ENCODE measurements around the gene KCNQ5. TPM values are rescaled to one million over a fixed set of nuclear protein-coding genes. Genes with fewer than 3 reads are reported as not detected.
"Not testable (repeated sequence)": the region's sequence is repeated elsewhere in the genome, so short reads cannot be mapped to it uniquely, and the experiment has no call there.

KCNQ5 gene
- total RNA-seq, 1 experiment from 2014 or later: 0.31 TPM

GRCh38 chr6:73157870-73158269 is 536.0 kb downstream of the KCNQ5 start:
- no peaks in the 10 kb centered on the region for H3K27me3 ChIP-seq (ENCODE audit: control insufficient read depth, insufficient read depth, low read length)

GRCh38 chr6:73169111-73169510 is 547.2 kb downstream of the KCNQ5 start:
- DNase-seq: no peak
- no peaks in the 10 kb centered on the region for H3K27me3 ChIP-seq (ENCODE audit: control insufficient read depth, insufficient read depth, low read length)
- H3K36me3 ChIP-seq (replicated peaks; ENCODE audit: control insufficient read depth, insufficient read depth, low read length): no peaks in the 10 kb centered on the region
- H3K4me3 ChIP-seq (ENCODE audit: insufficient read depth, low read depth, low read length): no peak overlapping the region

More at GRCh38 chr6:73157870-73158269, 536.0 kb downstream of the KCNQ5 start:
- Histone ChIP-seq H3K4me3 (ENCODE audit: insufficient read depth, low read depth, low read length) (no peak overlapping the region), H3K36me3 (replicated peaks; ENCODE audit: control insufficient read depth, insufficient read depth, low read length) (no peaks in the 10 kb centered on the region)
- peak; percentile 26 for DNase-seq

GRCh38 chr6:73169633-73170032 is 547.8 kb downstream of the KCNQ5 start:
- H3K27me3 ChIP-seq (ENCODE audit: control insufficient read depth, insufficient read depth, low read length): no peaks in the 10 kb centered on the region
- H3K4me3 ChIP-seq (ENCODE audit: insufficient read depth, low read depth, low read length): no peak overlapping the region
- no peaks in the 10 kb centered on the region for H3K36me3 ChIP-seq (replicated peaks; ENCODE audit: control insufficient read depth, insufficient read depth, low read length)
- DNase-seq: no peak

DNA sequence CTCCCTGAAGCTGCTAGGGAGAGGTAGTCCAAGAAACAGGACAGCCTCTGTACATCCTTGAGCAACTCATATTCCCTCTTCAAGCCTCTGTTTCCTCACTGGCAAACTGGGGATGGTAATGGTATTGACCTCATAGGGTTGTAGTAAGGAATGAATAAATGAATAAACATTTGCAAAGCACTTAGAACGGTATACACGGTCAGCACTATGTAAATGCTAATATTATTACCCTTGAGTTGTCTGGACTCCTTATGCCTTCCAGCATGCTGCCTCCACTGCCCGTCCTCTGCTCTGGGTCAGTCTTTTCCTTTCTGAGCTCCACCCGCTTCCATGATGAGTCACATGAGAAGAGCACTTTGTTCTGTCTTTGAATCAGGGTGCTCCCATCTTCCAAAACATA is 552.8 kb downstream of the KCNQ5 start:
- DNase-seq: no peak
- no peaks in the 10 kb centered on the region for H3K27me3 ChIP-seq (ENCODE audit: control insufficient read depth, insufficient read depth, low read length)
- no peaks in the 10 kb centered on the region for H3K36me3 ChIP-seq (replicated peaks; ENCODE audit: control insufficient read depth, insufficient read depth, low read length)
- H3K4me3 ChIP-seq (ENCODE audit: insufficient read depth, low read depth, low read length): no peak overlapping the region

DNA sequence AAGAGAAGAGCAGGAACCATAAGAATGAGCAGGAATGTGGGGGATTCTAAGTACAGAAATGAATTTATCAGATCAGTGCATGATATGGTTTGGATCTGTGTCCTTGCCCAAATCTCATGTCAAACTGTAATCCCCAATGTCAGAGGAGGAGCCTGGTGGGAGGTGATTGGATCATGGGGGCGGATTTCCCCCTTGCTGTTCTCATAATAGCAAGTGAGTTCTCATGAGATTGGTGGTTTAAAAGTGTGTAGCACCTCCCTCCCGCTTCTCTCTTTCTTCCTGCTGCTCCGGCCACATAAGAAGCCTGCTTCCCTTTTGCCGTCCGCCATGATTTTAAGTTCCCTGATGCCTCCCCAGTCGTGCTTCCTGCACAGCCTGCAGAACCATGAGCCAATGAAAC is 554.2 kb downstream of the KCNQ5 start:
- no peaks in the 10 kb centered on the region for H3K27me3 ChIP-seq (ENCODE audit: control insufficient read depth, insufficient read depth, low read length)
- H3K4me3 ChIP-seq (ENCODE audit: insufficient read depth, low read depth, low read length): no peak overlapping the region
- no peak for DNase-seq
- no peaks in the 10 kb centered on the region for H3K36me3 ChIP-seq (replicated peaks; ENCODE audit: control insufficient read depth, insufficient read depth, low read length)

DNA sequence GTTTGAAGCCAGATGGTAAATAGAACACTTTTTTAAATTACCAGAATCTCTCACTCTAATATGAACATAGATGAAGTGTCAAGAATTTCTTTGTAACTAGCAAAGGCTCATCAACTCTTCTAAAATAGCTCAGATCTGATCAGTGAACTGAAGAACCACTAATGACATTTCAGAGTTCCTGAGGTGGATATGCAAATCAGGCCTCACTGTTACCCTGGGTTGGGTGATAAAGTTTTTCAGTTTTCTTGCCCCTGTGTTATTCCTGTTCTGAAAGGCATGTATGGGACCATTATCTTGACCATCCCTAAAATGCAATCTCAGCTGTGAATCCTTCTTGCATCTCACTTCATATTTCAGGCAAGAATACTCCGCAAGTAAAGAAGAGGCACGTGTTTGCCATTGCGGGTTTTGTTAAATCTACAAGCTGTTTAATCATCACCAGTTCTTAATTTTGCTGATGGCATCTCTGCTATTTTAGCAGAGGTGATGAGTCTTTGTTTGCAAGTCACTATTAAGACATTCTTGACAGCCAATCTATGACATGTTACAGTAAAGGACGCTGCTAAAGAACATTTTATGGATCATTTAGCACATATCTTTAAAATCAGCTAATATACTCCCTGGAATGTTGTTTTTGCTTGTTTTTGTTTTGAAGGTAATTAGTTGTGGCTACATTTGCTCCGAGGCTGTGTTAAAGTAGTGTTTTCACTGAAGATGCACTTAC is 555.5 kb downstream of the KCNQ5 start:
- DNase-seq: no peak
- Histone ChIP-seq H3K27me3 (ENCODE audit: control insufficient read depth, insufficient read depth, low read length) (no peaks in the 10 kb centered on the region), H3K4me3 (ENCODE audit: insufficient read depth, low read depth, low read length) (no peak overlapping the region), H3K36me3 (replicated peaks; ENCODE audit: control insufficient read depth, insufficient read depth, low read length) (no peaks in the 10 kb centered on the region)

GRCh38 chr6:73180076-73180738 is 558.3 kb downstream of the KCNQ5 start:
- Histone ChIP-seq H3K4me3 (ENCODE audit: insufficient read depth, low read depth, low read length) (no peak overlapping the region), H3K27me3 (ENCODE audit: control insufficient read depth, insufficient read depth, low read length) (no peaks in the 10 kb centered on the region), H3K36me3 (replicated peaks; ENCODE audit: control insufficient read depth, insufficient read depth, low read length) (no peaks in the 10 kb centered on the region)
- no peak for DNase-seq

GRCh38 chr6:73180763-73181619 is 559.1 kb downstream of the KCNQ5 start:
- Histone ChIP-seq H3K4me3 (ENCODE audit: insufficient read depth, low read depth, low read length) (no peak overlapping the region), H3K36me3 (replicated peaks; ENCODE audit: control insufficient read depth, insufficient read depth, low read length) (no peaks in the 10 kb centered on the region), H3K27me3 (ENCODE audit: control insufficient read depth, insufficient read depth, low read length) (no peaks in the 10 kb centered on the region)
- peak; percentile 32 for DNase-seq

GRCh38 chr6:73182021-73182607 is 560.2 kb downstream of the KCNQ5 start:
- Histone ChIP-seq H3K4me3 (ENCODE audit: insufficient read depth, low read depth, low read length) (no peak overlapping the region), H3K27me3 (ENCODE audit: control insufficient read depth, insufficient read depth, low read length) (no peaks in the 10 kb centered on the region), H3K36me3 (replicated peaks; ENCODE audit: control insufficient read depth, insufficient read depth, low read length) (no peaks in the 10 kb centered on the region)
- DNase-seq: no peak

DNA sequence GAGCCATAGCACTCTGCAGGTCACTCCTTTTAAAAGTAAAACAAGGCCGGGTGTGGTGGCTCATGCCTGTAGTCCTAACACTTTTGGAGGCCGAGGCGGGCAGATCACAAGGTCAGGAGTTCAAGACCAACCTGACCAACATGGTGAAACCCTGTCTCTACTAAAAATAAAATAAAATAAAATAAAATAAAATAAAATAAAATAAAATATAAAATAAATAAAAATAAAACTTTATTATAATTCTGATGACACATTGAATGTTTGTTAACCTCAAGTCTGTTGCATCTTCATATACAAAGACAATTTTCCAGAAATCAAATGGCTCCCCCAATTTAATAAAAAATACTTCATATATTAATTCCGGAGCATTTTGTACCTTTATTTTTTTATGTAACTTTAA is 571.4 kb downstream of the KCNQ5 start:
- not testable (repeated sequence) for DNase-seq; H3K36me3 ChIP-seq (replicated peaks; ENCODE audit: control insufficient read depth, insufficient read depth, low read length); H3K4me3 ChIP-seq (ENCODE audit: insufficient read depth, low read depth, low read length); H3K27me3 ChIP-seq (ENCODE audit: control insufficient read depth, insufficient read depth, low read length)

DNA sequence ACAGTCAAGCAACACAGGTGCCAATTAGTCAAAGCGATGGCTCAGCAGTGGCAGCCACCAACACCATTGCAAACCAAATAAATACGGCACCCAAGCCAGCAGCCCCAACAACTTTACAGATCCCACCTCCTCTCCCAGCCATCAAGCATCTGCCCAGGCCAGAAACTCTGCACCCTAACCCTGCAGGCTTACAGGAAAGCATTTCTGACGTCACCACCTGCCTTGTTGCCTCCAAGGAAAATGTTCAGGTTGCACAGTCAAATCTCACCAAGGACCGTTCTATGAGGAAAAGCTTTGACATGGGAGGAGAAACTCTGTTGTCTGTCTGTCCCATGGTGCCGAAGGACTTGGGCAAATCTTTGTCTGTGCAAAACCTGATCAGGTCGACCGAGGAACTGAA is 572.9 kb downstream of the KCNQ5 start:
- Histone ChIP-seq H3K36me3 (replicated peaks; ENCODE audit: control insufficient read depth, insufficient read depth, low read length) (no peaks in the 10 kb centered on the region), H3K4me3 (ENCODE audit: insufficient read depth, low read depth, low read length) (no peak overlapping the region), H3K27me3 (ENCODE audit: control insufficient read depth, insufficient read depth, low read length) (no peaks in the 10 kb centered on the region)
- no peak for DNase-seq

DNA sequence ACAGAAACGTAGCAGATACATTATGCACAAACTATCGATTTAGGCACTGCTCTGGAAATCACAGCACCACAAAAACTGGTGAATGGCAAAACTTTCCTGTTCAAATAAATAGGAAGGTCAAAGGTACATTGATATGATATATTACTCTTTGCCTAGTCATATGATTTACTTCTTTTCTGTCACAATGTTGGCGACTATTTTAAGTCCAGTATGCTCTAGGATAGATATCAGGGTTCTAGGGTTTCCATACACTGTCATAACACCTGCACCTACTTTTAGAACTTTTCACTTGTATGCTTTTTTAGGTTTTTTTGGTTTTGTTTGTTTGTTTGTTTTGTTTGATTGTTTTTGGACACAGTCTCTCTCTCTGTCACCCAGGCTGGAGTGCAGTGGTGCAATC is 578.4 kb downstream of the KCNQ5 start:
- H3K36me3 ChIP-seq (replicated peaks; ENCODE audit: control insufficient read depth, insufficient read depth, low read length): no peaks in the 10 kb centered on the region
- DNase-seq: no peak
- no peaks in the 10 kb centered on the region for H3K27me3 ChIP-seq (ENCODE audit: control insufficient read depth, insufficient read depth, low read length)
- no peak overlapping the region for H3K4me3 ChIP-seq (ENCODE audit: insufficient read depth, low read depth, low read length)

DNA sequence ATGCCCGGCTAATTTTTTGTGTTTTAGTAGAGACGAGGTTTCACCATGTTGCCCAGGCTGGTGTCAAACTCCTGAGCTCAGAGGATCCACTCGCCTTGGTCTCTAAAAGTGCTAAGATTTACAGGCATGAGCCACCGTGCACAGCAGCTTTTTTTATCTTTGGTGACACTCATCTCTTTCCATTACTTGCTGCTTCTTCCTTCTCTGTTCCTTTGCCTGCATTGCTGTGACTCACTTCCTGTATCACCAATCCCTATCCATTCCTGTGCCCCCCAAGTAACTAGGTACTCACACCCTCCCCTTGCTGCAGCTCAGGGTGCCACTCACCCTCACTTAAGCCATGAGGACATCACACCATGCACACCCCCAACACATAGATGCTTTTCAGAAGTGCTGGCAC is 578.9 kb downstream of the KCNQ5 start:
- no peaks in the 10 kb centered on the region for H3K36me3 ChIP-seq (replicated peaks; ENCODE audit: control insufficient read depth, insufficient read depth, low read length)
- no peak overlapping the region for H3K4me3 ChIP-seq (ENCODE audit: insufficient read depth, low read depth, low read length)
- DNase-seq: no peak
- no peaks in the 10 kb centered on the region for H3K27me3 ChIP-seq (ENCODE audit: control insufficient read depth, insufficient read depth, low read length)

- DNase-seq: no peak
- no peaks in the 10 kb centered on the region for H3K36me3 ChIP-seq (replicated peaks; ENCODE audit: control insufficient read depth, insufficient read depth, low read length)
These were observed 581.2 kb downstream of the KCNQ5 start for GRCh38 chr6:73203098-73203497.

More at GRCh38 chr6:73203098-73203497, 581.2 kb downstream of the KCNQ5 start:
- Histone ChIP-seq H3K27me3 (ENCODE audit: control insufficient read depth, insufficient read depth, low read length) (no peaks in the 10 kb centered on the region), H3K4me3 (ENCODE audit: insufficient read depth, low read depth, low read length) (no peak overlapping the region)

Data from H7 (cell line).